H1 (cell line): Measurements from ENCODE around the gene GNL2. TPM values are rescaled to one million over a fixed set of nuclear protein-coding genes. Genes with fewer than 3 reads are reported as not detected.

Source experiments
- CTCF ChIA-PET: fragments of 300-600 bp; sonication (Branson Sonifier 250); formaldehyde crosslinking; loops from one replicate; lab custom pipeline; 2021; ENCODE audit not compliant: partially characterized antibody; lab: Charles Lee
- POLR2A ChIA-PET: fragments of 300-600 bp; sonication (Branson Sonifier 250); formaldehyde crosslinking; loops from one replicate; lab custom pipeline; 2021; ENCODE audit warnings: inconsistent platforms; ENCODE audit not compliant: partially characterized antibody; lab: Charles Lee
- DNase-seq, 2 experiments: peaks; one replicate each; pipeline versions ENCODE4 v3.0.0 to v3.0.0-alpha.2; 2010 to 2022; ENCODE audit warnings: low spot score in 2 of 2, low read depth in 1 of 2, mixed read lengths in 1 of 2
- FAIRE-seq: peaks from 2 replicates; lab custom pipeline; 2011; peaks lifted over from hg19 to GRCh38; lab: Jason Lieb, UNC
- H2AFZ ChIP-seq: 2 replicates; pipeline ENCODE4 v1.8.1; 2012; ENCODE audit warnings: low read length, inconsistent platforms
- H2AK5ac ChIP-seq: 2 replicates; pipeline ENCODE4 v1.6.1; 2013; ENCODE audit warnings: low read depth, low read length
- H2BK120ac ChIP-seq: replicated peaks from 2 replicates; pipeline ENCODE3; 2013; ENCODE audit warnings: low read depth, low read length, inconsistent platforms
- H2BK12ac ChIP-seq: 2 replicates; pipeline ENCODE4 v1.6.1; 2013; ENCODE audit warnings: low read depth, low read length
- H2BK15ac ChIP-seq: 2 replicates; pipeline ENCODE4 v1.6.1; 2013; ENCODE audit warnings: low read length
- H2BK20ac ChIP-seq: 2 replicates; pipeline ENCODE4 v1.6.1; 2013; ENCODE audit warnings: low read length
- H2BK5ac ChIP-seq: 2 replicates; pipeline ENCODE4 v1.6.1; 2013; ENCODE audit warnings: low read depth, low read length
- H3K14ac ChIP-seq: 2 replicates; pipeline ENCODE4 v1.6.1; 2013; ENCODE audit warnings: inconsistent platforms; ENCODE audit not compliant: insufficient read length
- H3K18ac ChIP-seq: 2 replicates; pipeline ENCODE4 v1.6.1; 2013; ENCODE audit warnings: low read length; ENCODE audit errors: extremely low read depth
- H3K23ac ChIP-seq: 2 replicates; pipeline ENCODE4 v1.6.1; 2013; ENCODE audit warnings: inconsistent platforms; ENCODE audit not compliant: insufficient read length
- H3K23me2 ChIP-seq: 2 replicates; pipeline ENCODE4 v1.6.1; 2013; ENCODE audit warnings: low read depth, low read length
- H3K27ac ChIP-seq: 2 replicates; pipeline ENCODE4 v1.6.1; 2011; ENCODE audit warnings: low read depth, low read length, inconsistent platforms
- H3K27me3 ChIP-seq, 4 experiments: replicated peaks in 1 of 4; 1 replicate in 1 of 4; 2 replicates in 3 of 4; pipeline versions ENCODE4 v1.6.1 to v1.8.1; 2011 to 2013; ENCODE audit warnings: low read length in 3 of 4, mild to moderate bottlenecking in 3 of 4, inconsistent platforms in 2 of 4, mixed read lengths in 2 of 4, moderate library complexity in 1 of 4; ENCODE audit not compliant: control insufficient read depth in 3 of 4, insufficient read depth in 3 of 4; ENCODE audit errors: extremely low read depth in 1 of 4
- H3K36me3 ChIP-seq, 4 experiments: 2 replicates each; pipeline versions ENCODE4 v1.6.1 to v1.8.1; 2011 to 2013; ENCODE audit warnings: mild to moderate bottlenecking in 4 of 4, low read length in 3 of 4, moderate library complexity in 2 of 4, control low read depth in 1 of 4, inconsistent platforms in 1 of 4; ENCODE audit not compliant: insufficient read depth in 4 of 4, control insufficient read depth in 2 of 4
- H3K4ac ChIP-seq: replicated peaks from 2 replicates; pipeline ENCODE3; 2013; ENCODE audit warnings: low read length, low read depth, mixed read lengths, inconsistent platforms; ENCODE audit not compliant: insufficient read length
- H3K4me1 ChIP-seq, 4 experiments: replicated peaks in 1 of 4; 1 replicate in 1 of 4; 2 replicates in 3 of 4; pipeline versions ENCODE4 v1.6.1 to v1.8.1; 2011 to 2013; ENCODE audit warnings: low read length in 3 of 4, inconsistent platforms in 2 of 4, mixed read lengths in 1 of 4; ENCODE audit not compliant: insufficient read depth in 4 of 4, control insufficient read depth in 3 of 4
- H3K4me2 ChIP-seq, 2 experiments: 2 replicates each; pipeline versions ENCODE4 v1.6.1 to v1.8.1; 2011 to 2013; ENCODE audit warnings: low read depth in 2 of 2, low read length in 2 of 2, control low read depth in 1 of 2, inconsistent platforms in 1 of 2, mild to moderate bottlenecking in 1 of 2; ENCODE audit not compliant: insufficient read depth in 1 of 2
- H3K4me3 ChIP-seq, 4 experiments: fragments of 200-600, 300-600 bp in 1 of 4; sonication (generic), shearing (Covaris generic), sonication (Bioruptor Twin) in 1 of 4; 2 replicates each; pipeline versions ENCODE4 v1.5.1 to v1.8.1; 2011 to 2016; ENCODE audit warnings: low read length in 4 of 4, low read depth in 3 of 4, control low read depth in 2 of 4, inconsistent platforms in 2 of 4, mild to moderate bottlenecking in 2 of 4, mixed read lengths in 1 of 4, moderate library complexity in 1 of 4; ENCODE audit not compliant: insufficient read depth in 2 of 4; ENCODE audit errors: extremely low read depth in 1 of 4
- H3K56ac ChIP-seq: replicated peaks from 2 replicates; pipeline ENCODE3; 2013; ENCODE audit warnings: low read depth, mild to moderate bottlenecking, mixed read lengths, low read length, inconsistent platforms; ENCODE audit not compliant: insufficient read length
- H3K79me1 ChIP-seq: 2 replicates; pipeline ENCODE4 v1.6.1; 2013; ENCODE audit warnings: low read depth, low read length, control low read depth
- H3K79me2 ChIP-seq, 2 experiments: 2 replicates each; pipeline versions ENCODE4 v1.6.1 to v1.8.1; 2012 to 2013; ENCODE audit warnings: low read length in 2 of 2, mild to moderate bottlenecking in 2 of 2, inconsistent platforms in 1 of 2; ENCODE audit not compliant: insufficient read depth in 2 of 2, control insufficient read depth in 1 of 2
- H3K9ac ChIP-seq, 4 experiments: replicated peaks in 1 of 4; 1 replicate in 1 of 4; 2 replicates in 3 of 4; pipeline versions ENCODE4 v1.6.1 to v1.8.1; 2011 to 2013; ENCODE audit warnings: low read depth in 3 of 4, low read length in 3 of 4, control low read depth in 2 of 4, mild to moderate bottlenecking in 2 of 4, moderate library complexity in 2 of 4, inconsistent platforms in 1 of 4; ENCODE audit errors: extremely low read depth in 1 of 4
- H3K9me3 ChIP-seq, 2 experiments: 2 replicates each; pipeline versions ENCODE4 v1.6.1 to v1.8.1; 2012 to 2013; ENCODE audit warnings: mild to moderate bottlenecking in 2 of 2, moderate library complexity in 2 of 2, control low read depth in 1 of 2, inconsistent platforms in 1 of 2, low read depth in 1 of 2, low read length in 1 of 2, mixed read lengths in 1 of 2; ENCODE audit not compliant: insufficient read depth in 2 of 2
- H4K20me1 ChIP-seq, 2 experiments: replicated peaks in 1 of 2; 2 replicates each; pipeline versions ENCODE3 to v1.8.1; 2011 to 2013; ENCODE audit warnings: inconsistent platforms in 2 of 2, low read length in 2 of 2, mild to moderate bottlenecking in 1 of 2; ENCODE audit not compliant: insufficient read depth in 2 of 2, control insufficient read depth in 1 of 2
- H4K5ac ChIP-seq: 2 replicates; pipeline ENCODE4 v1.6.1; 2013; ENCODE audit warnings: low read length, low read depth, mixed read lengths, inconsistent platforms; ENCODE audit not compliant: insufficient read length
- H4K8ac ChIP-seq: 2 replicates; pipeline ENCODE4 v1.8.0; 2013; ENCODE audit warnings: mild to moderate bottlenecking, moderate library complexity, low read length, inconsistent platforms; ENCODE audit not compliant: insufficient read depth; ENCODE audit errors: extremely low read depth
- H4K91ac ChIP-seq: replicated peaks from 2 replicates; pipeline ENCODE3; 2013; ENCODE audit warnings: low read length, mixed read lengths, inconsistent platforms; ENCODE audit not compliant: insufficient read length
- ASH2L ChIP-seq: fragments of 200-600, 300-600 bp; sonication (generic); IDR thresholded peaks from one replicate; pipeline ENCODE4 v1.7.1; 2017; ENCODE audit warnings: low read length
- CTCF ChIP-seq, 3 experiments: IDR thresholded peaks; 1 replicate in 2 of 3; 2 replicates in 1 of 3; pipeline versions ENCODE4 v1.5.1 to v1.6.1; 2011; ENCODE audit warnings: low read length in 3 of 3, mild to moderate bottlenecking in 3 of 3, inconsistent platforms in 2 of 3, low read depth in 1 of 3, moderate library complexity in 1 of 3; ENCODE audit not compliant: insufficient read depth in 1 of 3; ENCODE audit errors: control extremely low read depth in 1 of 3
- YY1 ChIP-seq: IDR thresholded peaks from 2 replicates; pipeline ENCODE4 v1.6.1; 2011; ENCODE audit warnings: low read depth, mild to moderate bottlenecking, low read length
- ZNF274 ChIP-seq: IDR thresholded peaks from 2 replicates; pipeline ENCODE4 v1.7.0; 2012; ENCODE audit warnings: low read length, borderline replicate concordance; ENCODE audit errors: extremely low read depth
- WGBS, 2 experiments: shearing (Covaris generic) in 1 of 2; methylation state at CpG; one replicate each; pipeline versions ENCODE4 v1.1.6 to v1.1.7; 2013 to 2015; ENCODE audit warnings: low lambda C conversion rate in 2 of 2, mixed read lengths in 2 of 2, inconsistent platforms in 1 of 2, low coverage in 1 of 2, missing lambda C conversion rate in 1 of 2; ENCODE audit not compliant: insufficient replicate concordance in 2 of 2, insufficient coverage in 1 of 2, insufficient read length in 1 of 2; ENCODE audit errors: extremely low coverage in 1 of 2, missing lambda C conversion rate in 1 of 2; 5-methylcytosine and 5-hydroxymethylcytosine counted together
- polyA plus RNA-seq, 7 experiments: library from polyadenylated mRNA; depleted of rRNA in 3 of 7; stranded (reverse) in 5 of 7; unstranded in 2 of 7; fragments of >200 nt in 5 of 7; fragments of 200-250 nt in 2 of 7; gene quantifications; 1 replicate in 5 of 7; 2 replicates in 1 of 7; 4 replicates in 1 of 7; pipeline versions ENCODE4 v1.2.1 to v1.2.3, GENCODE V29; 2011 to 2013; ENCODE audit warnings: missing spikeins in 2 of 7, mixed read lengths in 2 of 7
- total RNA-seq: library from RNA; stranded (reverse); fragmentation: NEBNext Ultra II Directional; extraction: Animal tissue kit (Norgen Biotek cat#: 25700); gene quantifications from 2 replicates; pipeline ENCODE4 v1.2.1, GENCODE V29; 2021
- TF ChIP-seq, protein P1 (sequence below): IDR thresholded peaks from 2 replicates; pipeline ENCODE4 v1.6.1; 2011; ENCODE audit warnings: low read depth, mild to moderate bottlenecking, low read length; ENCODE audit not compliant: insufficient read depth

GNL2 gene
- total and polyA plus RNA-seq, 2 of the 8 experiments (the other 6 are each of a cell fraction or from before 2014, with no cell fraction given): 22.2 to 88.3 TPM

DNA sequence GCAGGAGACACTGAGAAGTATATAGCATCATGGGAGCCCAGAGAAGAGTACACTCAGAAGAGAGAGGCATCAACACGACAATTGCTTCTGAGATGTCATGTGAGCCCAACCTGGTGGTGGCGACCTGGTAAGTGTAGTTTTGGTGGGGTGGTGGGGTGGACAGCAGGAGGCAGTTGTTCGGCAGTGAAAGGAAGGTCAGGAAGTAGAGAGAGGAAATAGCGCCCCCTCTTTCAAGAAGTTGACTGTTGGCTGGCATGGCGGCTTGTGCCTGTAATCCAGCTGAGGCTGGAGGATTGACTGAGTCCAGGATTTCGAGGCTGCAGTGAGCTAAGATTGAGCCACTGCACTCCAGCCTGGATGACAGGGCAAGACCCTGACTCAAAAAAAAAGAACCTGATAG is 26.4 kb upstream of the GNL2 start:
- Histone ChIP-seq H3K9ac (no peak overlapping the region), H3K27me3 (peaks cover 0 to 20% (median 9%) of the 10 kb centered on the region in 4 experiments; a peak in 3 of 7 replicates), H3K9me3 (no peaks in the 10 kb centered on the region), H3K36me3 (no peaks in the 10 kb centered on the region), H3K23ac (no peak overlapping the region), H3K18ac (no peak overlapping the region), H3K4me2 (no peak overlapping the region), H2AFZ (peak overlapping the region; percentile 28; the same call in 1 of the 2 replicates), H2BK120ac (no peak overlapping the region), H3K23me2 (no peaks in the 10 kb centered on the region; the same call in 1 of the 2 replicates), H4K20me1 (peaks cover 0 to 1% of the 10 kb centered on the region in 2 experiments), H2BK15ac (no peak overlapping the region), H4K5ac (no peak overlapping the region), H2BK12ac (no peak overlapping the region), H3K79me1 (no peaks in the 10 kb centered on the region), H4K91ac (no peak overlapping the region), H4K8ac (no peak overlapping the region), H3K4me3 (no peak overlapping the region), H2AK5ac (no peak overlapping the region), H3K4ac (no peak overlapping the region), H3K56ac (no peak overlapping the region), H3K14ac (no peak overlapping the region), H2BK5ac (0 out of 2 replicates have a peak overlapping the region, but pooled peaks have one; percentile 16), H3K4me1 (no peaks in the 10 kb centered on the region), H3K79me2 (no peaks in the 10 kb centered on the region), H3K27ac (no peak overlapping the region), H2BK20ac (no peak overlapping the region)
- ChIA-PET CTCF (interaction anchor here (0.6 to 14.2 kb wide), 18 partner anchors 10 to 462 kb away, joined by 3 to 206 read pairs (median 6); partner anchors contain the start of genes GNL2 and RSPO1), POLR2A (interaction anchor here (0.7 to 1.1 kb wide), 3 partner anchors 13 to 27 kb away, joined by 3 read pairs; partner anchors contain the start of gene RSPO1)
- DNase-seq: no peak
- 37% methylated on average over 6 of the region's 6 CpGs; no CpG with 5 or more reads in 1 of the 2 experiments for WGBS, 2 experiments
- peak; percentile 24 for FAIRE-seq
- TF ChIP-seq CTCF (IDR thresholded peaks at IDR 0.05; ENCODE audit: control extremely low read depth in 1 of 3, insufficient read depth in 1 of 3, low read depth in 1 of 3, low read length in 3 of 3) (peak; percentile 43 to 76 (median 69)), ASH2L (no peak), ZNF274 (no peak), YY1 (peak; percentile 76; the same call in 1 of the 2 replicates)
- TF ChIP-seq, protein P1, sequence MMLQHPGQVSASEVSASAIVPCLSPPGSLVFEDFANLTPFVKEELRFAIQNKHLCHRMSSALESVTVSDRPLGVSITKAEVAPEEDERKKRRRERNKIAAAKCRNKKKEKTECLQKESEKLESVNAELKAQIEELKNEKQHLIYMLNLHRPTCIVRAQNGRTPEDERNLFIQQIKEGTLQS: peak; percentile 20; the same call in 1 of the 2 replicates
